Islet of Langerhans (tissue), 1 donor: ENCODE measurements around the gene OR2A1.
"Not testable (repeated sequence)": the region's sequence is repeated elsewhere in the genome, so short reads cannot be mapped to it uniquely, and the experiment has no call there.

ENCODE experiments used
- FAIRE-seq: peaks from one replicate; lab custom pipeline; 2011; peaks lifted over from hg19 to GRCh38; lab: Jason Lieb, UNC

The OR2A1 gene

GRCh38 chr7:144325868-144326267 lies 13.6 kb downstream of the OR2A1 start:
- not testable (repeated sequence) for FAIRE-seq

- FAIRE-seq: not testable (repeated sequence)
These were observed 17.8 kb downstream of the OR2A1 start for GRCh38 chr7:144330044-144330443.

- peak; percentile 98 for FAIRE-seq
These were observed 19.2 kb downstream of the OR2A1 start for GRCh38 chr7:144331221-144331995.

- FAIRE-seq: not testable (repeated sequence)
These were observed 19.7 kb downstream of the OR2A1 start for GRCh38 chr7:144331996-144332288.

GRCh38 chr7:144348625-144349024 lies 36.4 kb downstream of the OR2A1 start:
- FAIRE-seq: not testable (repeated sequence)

GRCh38 chr7:144351667-144352066 lies 39.4 kb downstream of the OR2A1 start:
- not testable (repeated sequence) for FAIRE-seq

- not testable (repeated sequence) for FAIRE-seq
These were observed 43.1 kb downstream of the OR2A1 start, which contains the start of gene ARHGEF5 for GRCh38 chr7:144355176-144355822. Gene ARHGEF5, plus strand, starts transcription at chr7:144355402. Its CDS starts 7,268 bp downstream, at chr7:144362670.

- FAIRE-seq: not testable (repeated sequence)
These were observed 44.0 kb downstream of the OR2A1 start for GRCh38 chr7:144356185-144356584.

- FAIRE-seq: not testable (repeated sequence)
These were observed 44.6 kb downstream of the OR2A1 start for GRCh38 chr7:144356860-144357259.

GRCh38 chr7:144362061-144362460 lies 49.8 kb downstream of the OR2A1 start:
- not testable (repeated sequence) for FAIRE-seq

- FAIRE-seq: not testable (repeated sequence)
These were observed 53.3 kb downstream of the OR2A1 start for GRCh38 chr7:144365523-144365922.

GRCh38 chr7:144367250-144367649 lies 55.0 kb downstream of the OR2A1 start:
- not testable (repeated sequence) for FAIRE-seq

GRCh38 chr7:144369221-144369620 lies 57.0 kb downstream of the OR2A1 start:
- FAIRE-seq: not testable (repeated sequence)
